GM23338 (cell line): ENCODE data around the gene CCND1. TPM values are rescaled to one million over a fixed set of nuclear protein-coding genes. Genes with fewer than 3 reads are reported as not detected.

Experiments used
- ATAC-seq: fragments of 200-7000 bp; cut with Tn5 transposase; 3 replicates; pipeline ENCODE4 v1.9.1; 2020
- DNase-seq: peaks from one replicate; pipeline ENCODE4 v3.0.0-alpha.2; 2015; ENCODE audit warnings: low spot score
- H2AFZ ChIP-seq: fragments of 200-600 bp; sonication (generic); 2 replicates; pipeline ENCODE4 v1.8.0; 2016; ENCODE audit warnings: antibody characterized with exemption, mild to moderate bottlenecking, moderate library complexity
- H3F3A ChIP-seq: fragments of 200-600 bp; sonication (generic); replicated peaks from 2 replicates; pipeline ENCODE4 v1.8.0; 2017; ENCODE audit warnings: antibody characterized with exemption, mixed run types, low read depth
- H3K27ac ChIP-seq: fragments of 200-600 bp; sonication (generic); 2 replicates; pipeline ENCODE4 v1.6.1; 2016; ENCODE audit warnings: low read depth
- H3K27me3 ChIP-seq: fragments of 200-600 bp; sonication (generic); 2 replicates; pipeline ENCODE4 v1.8.0; 2016; ENCODE audit warnings: mild to moderate bottlenecking, mixed run types, moderate library complexity; ENCODE audit not compliant: insufficient read depth
- H3K36me3 ChIP-seq: fragments of 200-600 bp; sonication (generic); 2 replicates; pipeline ENCODE4 v1.8.0; 2016; ENCODE audit warnings: mild to moderate bottlenecking; ENCODE audit not compliant: insufficient read depth
- H3K4me1 ChIP-seq: fragments of 200-600 bp; sonication (generic); 2 replicates; pipeline ENCODE4 v1.8.0; 2016; ENCODE audit warnings: mild to moderate bottlenecking, moderate library complexity; ENCODE audit not compliant: insufficient read depth
- H3K4me2 ChIP-seq: fragments of 200-600 bp; sonication (generic); 2 replicates; pipeline ENCODE4 v1.7.1; 2017; ENCODE audit warnings: mixed run types
- H3K4me3 ChIP-seq: fragments of 200-600 bp; sonication (generic); 2 replicates; pipeline ENCODE4 v1.6.1; 2016; ENCODE audit warnings: mixed run types
- H3K79me2 ChIP-seq: fragments of 200-600 bp; sonication (generic); replicated peaks from 2 replicates; pipeline ENCODE4 v1.8.0; 2017; ENCODE audit warnings: mild to moderate bottlenecking; ENCODE audit not compliant: insufficient read depth
- H3K9me2 ChIP-seq: fragments of 200-600 bp; sonication (generic); 2 replicates; pipeline ENCODE4 v1.8.0; 2017; ENCODE audit not compliant: insufficient read depth
- H4K20me1 ChIP-seq: fragments of 200-600 bp; sonication (generic); replicated peaks from 2 replicates; pipeline ENCODE4 v1.8.0; 2017; ENCODE audit warnings: mild to moderate bottlenecking; ENCODE audit not compliant: insufficient read depth
- H3K27ac Mint-ChIP-seq: 2 replicates; pipeline ENCODE4 v1.8.0; 2020; ENCODE audit warnings: inconsistent platforms, mild to moderate bottlenecking, moderate library complexity, mixed read lengths
- H3K27me3 Mint-ChIP-seq: 3 replicates; pipeline ENCODE4 v1.8.0; 2022; ENCODE audit warnings: low read depth, mild to moderate bottlenecking, moderate library complexity, mixed read lengths, inconsistent platforms; ENCODE audit not compliant: insufficient read depth, poor library complexity
- H3K36me3 Mint-ChIP-seq: 3 replicates; pipeline ENCODE4 v1.8.0; 2021; ENCODE audit warnings: low read depth, mild to moderate bottlenecking, inconsistent platforms, moderate library complexity, mixed read lengths
- H3K4me1 Mint-ChIP-seq: 3 replicates; pipeline ENCODE4 v1.8.0; 2020; ENCODE audit warnings: mild to moderate bottlenecking, inconsistent platforms, mixed read lengths
- H3K4me3 Mint-ChIP-seq: 3 replicates; pipeline ENCODE4 v1.8.0; 2021; ENCODE audit warnings: moderate library complexity, mild to moderate bottlenecking, inconsistent platforms, mixed read lengths
- H3K9me3 Mint-ChIP-seq: 3 replicates; pipeline ENCODE4 v1.8.0; 2020; ENCODE audit warnings: moderate library complexity, mild to moderate bottlenecking, inconsistent platforms, mixed read lengths
- CREB1 ChIP-seq: fragments of 250-450 bp; sonication (Bioruptor Pico); IDR thresholded peaks from 2 replicates; pipeline ENCODE4 v1.5.0; 2020; ENCODE audit warnings: low read depth, mild to moderate bottlenecking, moderate library complexity
- ETS1 ChIP-seq: IDR thresholded peaks from 2 replicates; pipeline ENCODE4 v1.6.1; 2016; ENCODE audit warnings: antibody characterized with exemption
- EZH2 ChIP-seq: fragments of 200-600 bp; sonication (generic); IDR thresholded peaks from one replicate; pipeline ENCODE4 v1.8.0; 2017; ENCODE audit warnings: antibody characterized with exemption, mild to moderate bottlenecking, low read depth; ENCODE audit not compliant: unreplicated experiment
- NANOG ChIP-seq: IDR thresholded peaks from 2 replicates; pipeline ENCODE4 v1.6.1; 2016; ENCODE audit warnings: antibody characterized with exemption, borderline replicate concordance
- POLR2AphosphoS5 ChIP-seq: IDR thresholded peaks from 2 replicates; pipeline ENCODE4 v1.6.1; 2016; ENCODE audit warnings: antibody characterized with exemption, low read depth
- ZNF114 ChIP-seq: fragments of 250-450 bp; sonication (Bioruptor Pico); IDR thresholded peaks from 2 replicates; pipeline ENCODE4 v1.5.0; 2020; ENCODE audit warnings: mild to moderate bottlenecking, moderate library complexity
- ZNF462 ChIP-seq: fragments of 250-450 bp; sonication (Bioruptor Pico); IDR thresholded peaks from 2 replicates; pipeline ENCODE4 v1.5.0; 2020; ENCODE audit warnings: mild to moderate bottlenecking, moderate library complexity
- polyA plus RNA-seq: library from polyadenylated mRNA; unstranded; fragments of >200 nt; fragmentation: Nextera tagmentation; extraction: Ambion mirVana; gene quantifications from 2 replicates; pipeline ENCODE4 v1.2.1, GENCODE V29; 2016
- total RNA-seq: library from RNA; depleted of rRNA; stranded (reverse); fragments of >200 nt; shearing (Covaris generic); gene quantifications from 2 replicates; pipeline ENCODE4 v1.2.3, GENCODE V29; 2014

Gene CCND1
- total and polyA plus RNA-seq, 2 experiments from 2014 or later, result 109 to 183 TPM

GRCh38 chr11:69592986-69593650 lies 47.8 kb upstream of the CCND1 start (continued):
- TF ChIP-seq ZNF462 (CRISPR knock-in tag), result no peak
- no peak for TF ChIP-seq EZH2
- TF ChIP-seq ETS1, result no peak
- TF ChIP-seq NANOG, result no peak

- Histone ChIP-seq H3F3A (no peaks in the 10 kb centered on the region), H3K4me3 (no peak overlapping the region), H3K27me3 (no peaks in the 10 kb centered on the region), H3K79me2 (no peaks in the 10 kb centered on the region), H3K36me3 (no peaks in the 10 kb centered on the region), H3K4me1 (no peaks in the 10 kb centered on the region), H3K4me2 (no peak overlapping the region), H4K20me1 (no peaks in the 10 kb centered on the region), H3K27ac (no peak overlapping the region), H3K9me2 (no peaks in the 10 kb centered on the region), H2AFZ (peak overlapping the region; percentile 72; the same call in 1 of the 2 replicates)
- Mint-ChIP-seq H3K4me3 (no peak overlapping the region), H3K27ac (no peak overlapping the region), H3K9me3 (no peaks in the 10 kb centered on the region; the same call in 2 of the 3 replicates), H3K36me3 (no peaks in the 10 kb centered on the region), H3K4me1 (no peaks in the 10 kb centered on the region), H3K27me3 (no peaks in the 10 kb centered on the region)
- DNase-seq (no peak), ATAC-seq (no peak)
- TF ChIP-seq CREB1 (no peak), NANOG (no peak), POLR2AphosphoS5 (no peak), ZNF114 (CRISPR knock-in tag) (no peak), ZNF462 (CRISPR knock-in tag) (no peak)
Observed at GRCh38 chr11:69593851-69594250, 47.1 kb upstream of the CCND1 start.
